ENCODE results near the gene RGL3.
"Not testable (repeated sequence)": the region's sequence is repeated elsewhere in the genome, so short reads cannot be mapped to it uniquely, and the experiment has no call there.

RGL3 gene, protein sequence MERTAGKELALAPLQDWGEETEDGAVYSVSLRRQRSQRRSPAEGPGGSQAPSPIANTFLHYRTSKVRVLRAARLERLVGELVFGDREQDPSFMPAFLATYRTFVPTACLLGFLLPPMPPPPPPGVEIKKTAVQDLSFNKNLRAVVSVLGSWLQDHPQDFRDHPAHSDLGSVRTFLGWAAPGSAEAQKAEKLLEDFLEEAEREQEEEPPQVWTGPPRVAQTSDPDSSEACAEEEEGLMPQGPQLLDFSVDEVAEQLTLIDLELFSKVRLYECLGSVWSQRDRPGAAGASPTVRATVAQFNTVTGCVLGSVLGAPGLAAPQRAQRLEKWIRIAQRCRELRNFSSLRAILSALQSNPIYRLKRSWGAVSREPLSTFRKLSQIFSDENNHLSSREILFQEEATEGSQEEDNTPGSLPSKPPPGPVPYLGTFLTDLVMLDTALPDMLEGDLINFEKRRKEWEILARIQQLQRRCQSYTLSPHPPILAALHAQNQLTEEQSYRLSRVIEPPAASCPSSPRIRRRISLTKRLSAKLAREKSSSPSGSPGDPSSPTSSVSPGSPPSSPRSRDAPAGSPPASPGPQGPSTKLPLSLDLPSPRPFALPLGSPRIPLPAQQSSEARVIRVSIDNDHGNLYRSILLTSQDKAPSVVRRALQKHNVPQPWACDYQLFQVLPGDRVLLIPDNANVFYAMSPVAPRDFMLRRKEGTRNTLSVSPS

DNA sequence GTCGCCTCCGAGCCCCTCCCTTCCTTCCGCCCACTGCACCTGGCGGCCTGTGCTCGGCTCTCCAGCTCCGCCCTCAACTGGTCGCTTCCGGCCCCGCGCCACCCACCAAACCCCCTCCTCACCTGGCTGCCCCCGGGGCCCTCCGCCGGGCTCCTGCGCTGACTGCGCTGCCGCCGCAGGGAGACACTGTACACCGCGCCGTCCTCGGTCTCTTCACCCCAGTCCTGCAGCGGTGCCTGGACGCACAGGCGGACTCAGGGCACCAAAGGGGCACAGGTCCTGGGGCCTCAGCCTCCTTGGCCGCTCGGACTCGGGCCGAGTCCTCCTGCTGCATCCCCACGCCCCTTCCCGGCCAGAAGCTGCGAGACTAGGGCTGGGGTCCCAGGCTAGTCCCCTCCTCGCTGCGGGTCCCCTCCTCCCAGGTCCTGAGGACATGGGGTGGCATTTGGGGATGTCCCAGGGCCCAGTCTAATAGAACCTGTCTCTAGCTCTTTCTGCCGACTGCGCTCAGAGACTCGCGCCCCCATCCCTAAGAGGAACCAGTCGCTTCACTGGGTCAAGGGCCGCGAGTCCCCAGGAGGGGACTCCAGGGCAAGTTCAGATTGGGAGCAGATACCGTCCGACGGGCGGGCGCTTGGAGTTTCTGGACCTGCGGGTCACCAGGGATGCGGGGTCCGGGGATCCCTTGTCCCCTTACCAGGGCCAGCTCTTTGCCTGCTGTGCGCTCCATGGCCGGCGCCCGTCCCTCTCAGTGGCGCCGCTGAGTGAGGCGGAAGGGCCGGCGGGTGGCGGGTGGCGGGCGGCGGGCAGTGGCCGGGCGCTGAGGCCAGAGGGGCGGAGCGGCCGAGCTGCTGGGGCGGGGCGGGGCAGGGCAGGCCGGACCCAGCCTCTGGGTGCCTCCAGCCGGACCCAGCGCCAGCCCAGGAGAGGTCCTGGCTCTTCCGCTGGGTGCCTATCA is at the start of gene RGL3:
RGL3 (minus strand) TSS at position 766 of the 958 bp plus-strand sequence; CDS start at position 730, 36 bp downstream.
- DNase-seq = peak; percentile 36 to 74 (median 53)

- not testable (repeated sequence) for DNase-seq
Measured at GRCh38 chr19:11468266-11468845, 49.2 kb upstream of the RGL3 start.

- DNase-seq = no peak
Measured at GRCh38 chr19:11465600-11465999, 46.5 kb upstream of the RGL3 start.

DNA sequence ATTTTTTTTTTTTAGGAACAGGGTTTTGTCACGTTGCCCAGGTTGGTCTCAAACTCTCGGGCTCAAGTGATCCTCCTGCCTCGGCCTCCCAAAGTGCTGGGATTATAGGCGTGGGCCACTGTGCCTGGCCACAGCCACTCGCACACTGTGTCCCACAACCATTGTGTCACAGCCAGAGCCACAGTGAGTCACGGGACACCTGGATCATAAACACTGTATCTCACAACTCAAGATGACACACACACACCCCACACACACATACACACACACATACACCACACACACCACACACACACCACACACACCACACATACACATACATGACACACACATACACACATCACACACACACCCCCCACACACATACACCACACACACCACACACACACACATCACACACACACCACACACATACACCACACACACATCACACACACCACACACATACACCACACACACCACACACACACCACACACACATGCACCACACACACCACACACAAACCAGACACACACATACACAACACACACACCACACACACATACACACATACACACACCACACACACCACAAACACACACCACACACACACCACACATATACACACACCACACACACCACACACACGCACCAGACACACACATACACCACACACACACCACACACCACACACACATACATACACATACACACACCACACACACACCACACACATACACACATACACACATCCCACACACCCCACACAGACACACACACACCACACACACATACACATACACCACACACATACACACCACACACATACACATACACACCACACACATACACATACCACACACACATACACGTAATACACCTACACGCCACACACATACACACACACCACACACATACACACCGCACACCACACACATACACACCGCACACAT is 45.5 kb upstream of the RGL3 start:
- no peak for DNase-seq

DNA sequence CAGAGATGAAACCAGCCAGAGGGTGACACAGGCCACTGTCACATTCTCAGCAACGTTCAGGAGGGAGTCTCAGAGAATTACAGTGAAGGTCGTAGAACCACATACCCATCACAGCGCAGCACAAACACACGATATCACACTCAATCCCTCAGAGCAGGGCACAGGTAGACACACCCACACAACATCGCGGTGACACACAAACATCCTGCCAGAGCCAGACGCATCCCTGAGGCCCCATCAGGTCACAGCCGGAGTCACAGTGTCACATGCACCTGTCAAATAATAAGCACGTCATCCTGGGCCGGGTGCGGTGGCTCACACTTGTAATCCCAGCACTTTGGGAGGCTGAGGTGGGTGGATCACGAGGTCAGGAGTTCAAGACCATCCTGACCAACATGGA is 44.3 kb upstream of the RGL3 start:
- no peak for DNase-seq

GRCh38 chr19:11461453-11461852 is 42.3 kb upstream of the RGL3 start:
- no peak for DNase-seq

DNA sequence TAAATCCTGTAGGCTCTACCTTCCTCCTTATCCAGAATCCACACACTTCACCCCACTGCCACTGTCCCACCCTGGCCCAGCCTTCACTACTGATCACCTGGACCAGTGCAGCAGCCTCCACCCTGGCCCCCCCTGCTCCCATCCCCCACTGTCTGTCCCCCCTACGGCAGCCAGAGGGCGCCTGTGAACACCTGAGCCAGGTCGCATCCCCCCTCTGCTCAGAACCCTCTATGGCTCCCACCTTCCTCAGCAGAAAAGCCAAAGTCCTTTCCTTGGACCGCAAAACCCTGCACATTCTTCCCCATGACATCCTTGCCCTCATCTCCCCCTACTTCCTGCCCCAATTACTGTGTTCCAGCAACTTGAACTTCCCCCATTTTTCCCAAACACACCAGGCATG is 41.1 kb upstream of the RGL3 start:
- no peak for DNase-seq

- DNase-seq = not testable (repeated sequence)
Measured at GRCh38 chr19:11458912-11459311, 39.8 kb upstream of the RGL3 start.

- DNase-seq = no peak
Measured at GRCh38 chr19:11458236-11458900, 39.3 kb upstream of the RGL3 start.

GRCh38 chr19:11457831-11458230 is 38.7 kb upstream of the RGL3 start:
- no peak for DNase-seq

GRCh38 chr19:11457115-11457514 is 38.0 kb upstream of the RGL3 start:
- no peak for DNase-seq

GRCh38 chr19:11456659-11457058 is 37.5 kb upstream of the RGL3 start:
- no peak for DNase-seq

- DNase-seq = not testable (repeated sequence)
Measured at GRCh38 chr19:11455233-11455554, 36.1 kb upstream of the RGL3 start.

DNA sequence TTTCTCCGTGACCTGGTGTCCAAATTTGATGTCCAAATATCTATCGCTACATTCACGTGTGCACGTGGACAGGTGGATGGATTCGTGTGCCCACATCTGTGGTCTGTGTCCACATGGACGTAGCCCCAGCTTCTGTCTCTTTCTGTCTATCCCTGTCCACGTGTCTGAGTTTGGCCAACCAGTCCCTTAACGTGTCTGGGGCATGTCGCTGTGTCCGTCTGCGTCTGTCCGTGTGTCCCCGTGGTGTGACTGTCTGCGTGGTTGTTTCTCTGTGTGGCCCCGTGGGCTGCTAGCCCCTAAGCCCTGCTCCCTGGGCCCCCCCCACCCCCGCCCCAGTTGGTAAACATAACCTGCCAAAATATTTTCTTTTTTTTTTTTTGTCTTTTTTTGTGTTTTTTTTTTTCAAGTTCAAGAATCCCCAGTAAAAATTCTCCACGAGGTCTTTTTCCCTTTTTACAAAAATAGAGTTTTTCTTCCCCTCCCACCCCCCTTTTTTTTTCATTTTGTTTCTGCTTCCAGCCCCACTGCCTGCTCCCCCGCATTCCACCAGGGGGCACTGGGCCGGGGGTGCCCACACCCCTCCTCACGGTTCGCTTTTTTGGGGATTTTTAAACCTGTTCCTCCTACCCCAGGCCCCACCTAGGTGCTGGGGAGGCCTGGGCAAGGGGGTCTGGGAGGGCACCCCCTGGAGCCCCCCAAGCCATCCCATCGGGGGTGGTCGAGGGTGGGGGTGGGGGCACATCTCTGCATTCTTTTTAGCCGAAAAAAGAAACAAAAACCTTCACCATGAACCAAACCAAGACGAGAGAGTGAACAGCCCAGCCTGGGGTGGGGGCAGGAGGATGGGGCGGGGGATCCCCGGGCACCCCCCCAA is 34.6 kb upstream of the RGL3 start:
- peak in 1 of 3 donors; percentile 36 for DNase-seq

DNA sequence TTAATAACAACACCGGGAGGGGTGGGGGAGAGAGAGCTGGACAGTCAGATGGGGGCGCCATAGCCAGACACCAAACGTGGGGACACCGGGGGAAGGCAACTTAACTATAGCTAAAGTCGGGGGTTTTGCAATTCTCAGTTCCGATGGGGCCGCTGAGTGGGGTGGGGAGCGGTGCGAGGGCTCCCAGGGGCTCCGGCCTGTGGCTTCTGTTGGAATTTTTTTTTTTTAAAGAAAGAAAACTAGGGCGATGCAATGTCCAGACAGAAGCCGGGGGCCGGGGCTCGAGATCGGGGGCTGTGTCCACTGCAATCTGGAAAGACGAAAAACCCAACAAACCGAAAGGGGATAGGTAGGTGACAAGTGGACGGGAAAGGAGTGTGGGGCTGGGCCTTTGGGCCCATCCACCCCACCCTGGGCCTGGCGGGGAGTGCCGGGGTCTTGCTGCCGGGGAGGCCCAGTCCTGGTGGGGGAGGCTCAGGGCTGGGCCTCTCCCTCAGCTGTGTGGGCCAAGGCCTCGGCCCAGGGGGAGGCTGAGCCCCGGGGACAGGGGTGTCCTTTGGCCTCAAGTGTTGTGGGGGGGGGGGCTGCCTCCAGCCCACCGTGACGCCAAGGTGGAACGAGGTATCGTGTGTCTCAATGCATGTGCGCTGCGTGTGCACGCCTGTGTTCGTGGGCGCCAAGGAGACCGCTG is 33.7 kb upstream of the RGL3 start:
- DNase-seq = peak in 1 of 3 donors; percentile 10

- no peak for DNase-seq
Measured at GRCh38 chr19:11451871-11452619, 32.9 kb upstream of the RGL3 start.

GRCh38 chr19:11451327-11451870 is 32.3 kb upstream of the RGL3 start:
- DNase-seq = no peak

Measured in suppressor macrophage treated with lipopolysaccharide for 1 hour (primary cell).